Renal cortical epithelial cell (primary cell): ENCODE measurements around the gene MAD1L1. TPM values are rescaled to one million over a fixed set of nuclear protein-coding genes. Genes with fewer than 3 reads are reported as not detected.

ENCODE experiments used
- DNase-seq: peaks from one replicate; pipeline ENCODE4 v3.0.0-alpha.2; 2011; ENCODE audit warnings: low read depth
- total RNA-seq: library from RNA; depleted of rRNA; stranded (reverse); fragments of >200 nt; gene quantifications from 2 replicates; pipeline ENCODE4 v1.2.3, GENCODE V29; 2014

MAD1L1 gene
- total RNA-seq, 1 donor from 2014 or later = 33.5 TPM

DNA sequence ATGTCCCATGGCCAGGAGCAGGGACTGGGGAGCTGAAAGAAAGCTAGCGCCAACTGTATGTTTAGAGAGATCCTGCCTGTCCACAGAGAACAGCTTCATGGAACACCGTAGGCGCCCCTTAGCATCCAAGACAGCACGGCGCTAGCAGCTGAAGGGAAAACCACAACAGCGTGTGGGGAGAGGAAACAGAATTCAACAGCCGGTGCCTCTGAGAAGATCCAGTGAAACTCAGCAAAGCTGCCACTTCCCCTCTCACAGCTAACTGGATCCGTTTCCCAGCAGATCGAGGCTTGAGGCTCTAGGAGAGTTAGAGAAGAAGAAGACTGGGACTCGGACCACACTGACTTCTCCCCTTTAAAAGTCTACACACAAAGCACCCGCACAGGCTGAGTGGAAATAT, 145.0 kb downstream of the MAD1L1 start:
- no peak for DNase-seq

- no peak for DNase-seq
Observed at GRCh38 chr7:2086229-2086628, 146.5 kb downstream of the MAD1L1 start.

- DNase-seq = no peak
Observed at GRCh38 chr7:2085804-2086203, 146.9 kb downstream of the MAD1L1 start.

GRCh38 chr7:2084781-2085505, 147.8 kb downstream of the MAD1L1 start:
- no peak for DNase-seq

DNA sequence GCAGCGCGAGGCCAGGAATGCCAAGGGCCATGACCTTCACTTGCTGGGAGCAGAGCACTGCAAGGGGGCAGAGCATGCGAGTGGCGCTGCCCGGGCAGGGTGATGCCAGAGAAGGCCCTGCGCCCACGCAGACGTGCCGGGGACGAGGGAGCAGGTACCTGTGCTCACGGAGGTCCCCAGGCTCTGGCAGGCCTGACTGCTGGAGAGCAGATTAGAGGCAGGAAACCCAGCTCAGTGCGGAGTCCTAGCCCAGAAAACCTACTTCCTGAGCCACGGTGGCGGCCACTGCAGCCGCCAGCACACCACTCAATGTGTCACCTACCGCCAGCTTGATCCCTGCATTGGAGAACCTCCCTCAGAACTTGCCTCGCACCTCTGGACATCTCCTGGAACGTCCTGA, 148.4 kb downstream of the MAD1L1 start:
- DNase-seq = no peak

DNA sequence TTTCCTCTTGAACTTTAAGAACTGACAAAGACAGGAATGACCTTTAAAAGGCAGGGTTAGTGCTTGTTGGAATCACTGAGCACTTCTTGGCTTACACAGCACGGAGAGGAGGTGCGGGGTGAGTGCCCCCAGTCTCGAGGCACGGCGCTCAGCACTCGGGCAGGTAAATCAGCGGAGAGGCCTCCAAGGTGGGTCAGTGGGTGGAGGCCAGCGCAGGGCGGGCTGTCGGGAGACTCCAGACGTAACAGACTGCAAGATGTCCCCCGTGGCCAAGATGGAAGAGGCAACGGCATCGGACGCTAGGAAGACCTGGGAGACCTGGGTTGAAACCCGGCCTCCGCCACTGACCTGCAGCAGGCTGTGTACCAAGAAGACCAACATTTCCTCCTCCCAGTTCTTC, 149.4 kb downstream of the MAD1L1 start:
- no peak for DNase-seq

DNA sequence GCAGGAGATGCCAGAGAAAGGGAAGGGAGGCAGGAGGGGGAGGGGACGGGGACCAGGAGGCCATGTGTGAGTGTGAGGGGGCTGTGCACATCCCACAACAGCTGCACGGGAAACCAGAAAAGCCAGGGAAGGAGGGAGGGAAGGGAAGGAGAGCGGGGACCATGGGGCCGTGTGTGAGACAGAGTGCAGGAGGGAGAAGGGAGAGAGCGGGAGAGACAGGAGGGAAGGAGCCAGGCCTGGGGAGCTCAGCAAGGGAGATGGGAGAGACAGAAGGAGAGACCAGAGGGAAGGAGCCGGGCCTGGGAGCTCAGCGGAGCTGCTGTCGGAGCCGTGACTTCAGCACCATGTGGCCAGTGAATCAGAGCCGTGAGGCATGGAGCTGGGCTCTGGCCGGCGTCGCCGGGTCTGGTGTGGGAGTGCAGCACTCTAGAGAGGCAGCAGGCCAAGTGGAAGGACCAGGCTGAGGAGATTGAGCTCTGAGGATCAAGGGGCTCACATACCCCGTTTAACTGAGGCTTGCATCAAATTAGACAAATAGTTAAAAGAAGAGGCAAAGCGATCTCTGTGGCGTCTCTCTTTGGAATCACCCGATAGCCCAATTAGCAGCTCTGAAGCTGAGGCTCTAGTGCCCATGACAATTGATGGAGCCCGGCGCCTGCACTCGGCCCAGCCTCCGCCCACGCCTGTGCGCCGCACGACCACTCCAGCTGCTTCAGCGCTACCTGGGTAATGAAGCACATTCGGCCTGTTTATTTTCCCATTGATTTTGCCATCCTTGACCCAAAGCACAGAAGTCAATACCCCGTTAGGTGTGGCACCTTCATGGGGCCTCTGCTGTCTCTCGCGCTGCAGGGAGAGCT, 150.4 kb downstream of the MAD1L1 start:
- DNase-seq = no peak

GRCh38 chr7:2081526-2082135, 151.1 kb downstream of the MAD1L1 start:
- no peak for DNase-seq

DNA sequence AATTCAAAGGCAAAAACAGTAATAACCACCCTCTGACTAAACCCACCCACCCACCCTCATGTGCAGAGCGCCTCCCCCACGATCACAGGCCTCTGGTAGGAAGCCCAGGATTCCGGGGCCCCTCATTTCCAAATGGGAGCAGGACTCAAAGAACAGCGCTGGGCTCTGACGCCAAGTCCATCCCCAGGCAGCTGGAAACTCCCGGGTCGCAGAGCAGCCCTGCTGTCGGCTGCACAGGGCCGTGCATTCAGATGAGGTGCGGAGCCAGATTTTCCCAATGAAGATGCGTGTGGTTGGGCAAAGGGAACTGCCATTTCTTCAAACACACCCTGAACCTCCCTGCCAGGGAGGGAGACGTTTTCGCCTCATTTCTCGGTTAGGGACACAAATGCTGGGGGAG, 152.3 kb downstream of the MAD1L1 start:
- DNase-seq = no peak

DNA sequence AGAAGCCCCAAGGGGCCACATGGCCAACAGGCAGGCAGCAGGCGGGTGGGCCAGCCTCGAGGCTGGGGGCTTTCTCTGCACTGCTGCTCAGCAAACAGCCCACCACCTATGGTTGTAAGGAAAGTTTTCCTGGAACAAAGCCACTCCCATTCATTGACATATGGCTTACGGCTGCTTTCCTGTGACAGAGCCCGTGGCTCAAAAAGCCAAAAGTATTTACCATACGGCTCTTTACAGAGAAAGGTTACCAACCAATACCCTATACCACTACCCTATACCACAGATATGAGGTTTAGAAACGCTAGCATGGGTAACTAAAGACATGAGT, 152.7 kb downstream of the MAD1L1 start:
- DNase-seq = no peak

DNA sequence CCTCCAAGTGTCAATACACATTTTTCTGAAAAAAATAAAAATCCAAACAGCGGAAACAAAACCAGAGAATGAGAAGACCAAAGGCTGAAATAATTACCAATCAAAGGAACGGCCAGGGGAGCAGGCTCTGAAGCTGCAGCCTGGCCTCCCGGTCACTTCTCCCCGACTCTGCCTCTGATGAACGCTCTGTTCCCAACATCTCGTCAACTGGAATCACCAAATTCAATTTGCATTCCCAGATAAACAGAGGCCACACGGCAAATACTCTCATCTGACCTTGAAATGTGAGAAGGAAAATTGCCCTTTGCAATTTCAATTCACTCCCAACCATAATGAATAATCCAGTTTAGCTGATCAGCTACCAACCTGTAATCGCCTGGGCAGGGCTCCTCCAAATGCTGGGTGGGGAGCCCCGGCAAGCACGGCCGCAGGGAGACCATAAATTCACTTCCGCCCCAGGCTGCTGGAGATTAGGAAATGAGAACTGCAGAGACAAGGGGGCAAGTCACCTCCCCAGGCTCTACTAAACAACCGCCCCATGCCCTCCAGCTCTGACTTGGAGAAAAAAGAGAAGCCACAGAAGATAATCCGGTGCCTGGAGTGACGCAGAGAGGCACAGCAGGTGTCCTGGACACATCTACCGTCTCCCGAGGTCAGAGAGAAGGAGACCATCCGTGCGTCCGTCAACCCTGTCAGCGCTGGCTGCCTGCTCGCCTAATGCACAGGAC, 153.2 kb downstream of the MAD1L1 start:
- no peak for DNase-seq

DNA sequence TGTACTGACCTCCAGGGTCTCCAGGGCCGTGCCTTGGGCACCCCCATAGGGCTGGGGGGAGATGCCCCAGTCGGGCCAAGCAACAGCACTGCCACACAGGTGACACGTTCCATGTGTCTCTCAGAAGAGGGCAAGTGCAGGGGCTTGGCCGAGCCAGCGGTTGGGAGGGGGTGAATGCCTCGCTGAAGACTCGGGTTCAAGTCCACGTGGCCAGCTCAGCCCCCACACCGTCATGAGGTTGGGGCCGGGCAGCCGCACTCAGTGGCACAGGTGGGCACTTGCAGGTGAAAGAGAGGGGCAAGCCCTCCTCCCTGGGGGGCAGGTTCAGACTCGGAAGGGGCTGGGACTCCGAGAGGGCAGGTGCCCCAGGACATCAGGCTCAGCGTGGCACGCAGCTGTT, 153.8 kb downstream of the MAD1L1 start:
- DNase-seq = no peak

GRCh38 chr7:2076649-2077064, 156.1 kb downstream of the MAD1L1 start:
- DNase-seq = no peak

DNA sequence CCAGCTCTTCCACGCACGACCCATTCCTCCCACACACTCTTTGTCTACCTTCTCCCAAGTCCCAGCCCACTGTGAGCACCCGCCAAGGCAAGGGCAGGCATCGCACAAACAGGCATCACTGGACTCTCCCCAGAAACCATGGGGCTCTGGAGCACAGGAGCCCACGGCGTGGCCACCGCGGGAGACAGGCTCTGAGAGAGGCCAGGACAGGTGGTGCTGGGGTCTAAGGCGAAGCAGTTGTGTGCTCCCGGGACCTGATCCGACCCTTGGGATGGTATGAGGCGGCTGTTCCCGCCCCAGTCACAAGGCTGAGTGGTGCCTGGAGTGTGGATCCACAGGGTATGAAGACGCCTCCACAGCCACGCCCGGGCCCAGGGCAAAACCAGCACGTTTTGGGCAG, 156.9 kb downstream of the MAD1L1 start:
- no peak for DNase-seq

DNA sequence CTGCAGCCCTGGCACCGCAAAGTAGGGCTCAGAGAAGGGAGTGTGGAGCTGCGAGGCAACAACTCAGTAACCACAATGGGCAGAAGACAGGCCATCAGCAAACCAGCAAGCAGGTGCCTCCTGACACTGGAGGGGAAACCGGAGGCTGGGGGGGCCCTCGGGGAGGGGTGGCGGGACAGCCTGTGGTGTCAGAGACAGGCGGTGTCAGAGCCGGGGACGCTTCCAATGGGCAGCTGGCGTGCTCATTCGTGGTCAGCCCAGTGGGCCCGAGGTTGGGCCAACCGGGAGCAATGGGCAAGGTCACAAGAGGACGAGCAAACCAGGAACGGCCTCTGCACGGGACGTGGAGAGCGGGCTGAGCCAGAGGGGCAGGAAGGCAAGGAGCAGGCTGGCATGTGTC, 158.1 kb downstream of the MAD1L1 start:
- DNase-seq = no peak

- no peak for DNase-seq
Observed at GRCh38 chr7:2072798-2073197, 159.9 kb downstream of the MAD1L1 start.

DNA sequence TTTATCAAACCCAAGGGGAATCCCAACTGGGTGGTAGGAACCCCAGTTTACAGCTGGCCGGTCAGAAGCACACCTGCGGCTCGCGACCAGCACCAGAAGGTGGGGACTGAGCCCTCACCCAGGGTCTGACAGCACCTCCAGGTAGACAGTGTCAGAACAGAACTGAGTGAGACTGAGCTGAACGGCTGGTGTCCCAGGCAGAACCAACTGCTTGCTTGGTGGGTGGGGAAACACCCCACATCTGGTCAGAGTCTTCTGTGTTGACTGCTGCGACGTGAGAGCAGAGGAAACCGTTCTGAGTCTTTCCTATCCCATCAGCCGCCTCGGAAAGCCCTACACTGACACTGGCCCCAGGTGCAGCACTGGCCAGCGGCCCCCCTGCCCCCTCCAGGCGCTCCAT, 160.7 kb downstream of the MAD1L1 start:
- DNase-seq = no peak

DNA sequence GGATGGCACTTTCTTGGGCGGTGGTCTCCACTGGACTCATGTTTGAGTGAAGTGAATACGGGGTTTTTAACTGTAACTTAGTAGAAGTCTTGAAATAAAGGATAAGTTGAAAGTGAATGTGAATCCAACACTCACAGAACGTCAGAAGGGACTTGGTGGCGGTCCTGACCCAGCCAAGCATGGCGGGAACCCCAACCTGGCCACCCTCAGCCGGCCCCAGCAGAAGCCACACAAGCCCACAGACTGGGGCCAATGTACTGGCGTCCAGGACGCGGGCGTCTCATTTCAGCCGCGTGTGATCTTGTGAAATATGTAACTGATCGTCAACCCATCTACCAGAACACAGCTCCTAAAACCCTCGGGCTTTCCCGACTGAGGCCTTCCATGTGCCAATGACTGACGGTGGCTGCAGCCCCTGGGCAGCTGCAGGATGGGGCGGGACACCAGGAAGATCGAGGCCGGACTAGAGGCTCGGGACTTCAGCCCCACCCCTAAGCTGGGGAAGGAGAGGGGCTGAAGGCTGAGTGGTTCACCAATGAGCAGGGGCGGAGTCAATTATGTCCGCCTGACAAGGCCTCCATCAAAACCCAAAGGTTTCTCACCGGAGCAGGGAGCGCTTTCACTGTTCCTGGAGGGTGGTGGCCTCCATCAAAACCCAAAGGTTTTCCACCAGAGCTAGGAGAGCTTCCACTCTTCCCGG, 161.5 kb downstream of the MAD1L1 start:
- DNase-seq = no peak

GRCh38 chr7:2070151-2070763, 162.5 kb downstream of the MAD1L1 start:
- DNase-seq = no peak

DNA sequence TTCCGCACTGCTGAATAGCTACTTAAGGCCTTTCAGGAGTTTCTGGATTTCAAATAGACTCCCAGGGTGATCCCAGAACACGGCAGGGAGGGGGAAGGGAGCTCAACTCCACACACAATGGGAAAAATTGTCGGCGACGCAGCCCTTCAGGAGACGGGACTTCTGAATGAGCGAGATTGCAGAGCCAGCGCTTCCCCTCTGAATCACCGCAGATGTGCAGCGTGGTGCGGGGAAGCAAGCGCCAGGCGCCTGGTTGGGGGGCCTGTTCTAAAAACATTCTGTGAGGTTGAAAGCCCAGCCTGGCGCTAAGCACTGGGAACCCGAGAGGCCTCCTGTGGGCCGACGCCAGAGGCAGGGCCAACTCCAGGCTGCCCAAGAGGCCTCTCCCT, 163.3 kb downstream of the MAD1L1 start:
- no peak for DNase-seq
